Type B pancreatic cell (in vitro differentiated cells): ENCODE results near the gene DSCAML1. TPM values are rescaled to one million over a fixed set of nuclear protein-coding genes. Genes with fewer than 3 reads are reported as not detected.

ENCODE experiments used
- DNase-seq: peaks from one replicate; pipeline ENCODE4 v3.0.0; 2021; ENCODE audit warnings: mixed read lengths; ENCODE audit not compliant: unreplicated experiment; ENCODE audit errors: extremely low spot score
- H3K27ac Mint-ChIP-seq: 2 replicates; pipeline ENCODE4 v1.8.0; 2021; ENCODE audit warnings: mild to moderate bottlenecking, mixed read lengths
- H3K27me3 Mint-ChIP-seq: 2 replicates; pipeline ENCODE4 v1.8.0; 2021; ENCODE audit warnings: mixed read lengths
- H3K36me3 Mint-ChIP-seq: 2 replicates; pipeline ENCODE4 v1.8.0; 2021; ENCODE audit warnings: mixed read lengths
- H3K4me1 Mint-ChIP-seq: one replicate; pipeline ENCODE4 v1.8.0; 2021; ENCODE audit warnings: mixed read lengths; ENCODE audit not compliant: unreplicated experiment
- H3K4me3 Mint-ChIP-seq: 2 replicates; pipeline ENCODE4 v1.8.0; 2021; ENCODE audit warnings: mild to moderate bottlenecking, mixed read lengths
- H3K9me3 Mint-ChIP-seq: 2 replicates; pipeline ENCODE4 v1.8.0; 2021; ENCODE audit warnings: mixed read lengths
- CTCF ChIP-seq: fragments of 200-600 bp; sonication (generic); conservative IDR thresholded peaks from 2 replicates; pipeline ENCODE4 v1.5.0; 2021; ENCODE audit warnings: antibody characterized with exemption, mild to moderate bottlenecking
- total RNA-seq: library from RNA; stranded (reverse); gene quantifications from 2 replicates; pipeline ENCODE4 v1.2.1, GENCODE V29; 2021; ENCODE audit warnings: low replicate concordance

DSCAML1 gene
- total RNA-seq, 1 donor from 2014 or later, result 5.8 TPM

GRCh38 chr11:117752721-117753237 lies 44.2 kb downstream of the DSCAML1 start:
- no peaks in the 10 kb centered on the region for H3K9me3 Mint-ChIP-seq
- H3K27me3 Mint-ChIP-seq, result peaks cover 59% of the 10 kb centered on the region
- no peak for DNase-seq
- no peak overlapping the region for H3K4me3 Mint-ChIP-seq
- H3K36me3 Mint-ChIP-seq, result no peaks in the 10 kb centered on the region
- peaks cover 12% of the 10 kb centered on the region for H3K4me1 Mint-ChIP-seq
- H3K27ac Mint-ChIP-seq, result no peak overlapping the region
- no peak for TF ChIP-seq CTCF

GRCh38 chr11:117752071-117752470 lies 44.9 kb downstream of the DSCAML1 start:
- Mint-ChIP-seq H3K4me3 (no peak overlapping the region), H3K27me3 (peaks cover 61% of the 10 kb centered on the region), H3K36me3 (no peaks in the 10 kb centered on the region), H3K27ac (no peak overlapping the region), H3K4me1 (peaks cover 12% of the 10 kb centered on the region), H3K9me3 (no peaks in the 10 kb centered on the region)
- DNase-seq, result no peak
- TF ChIP-seq CTCF, result no peak

GRCh38 chr11:117750916-117751662 lies 45.9 kb downstream of the DSCAML1 start:
- H3K4me1 Mint-ChIP-seq, result peaks cover 12% of the 10 kb centered on the region
- no peak for DNase-seq
- H3K36me3 Mint-ChIP-seq, result no peaks in the 10 kb centered on the region
- no peak for TF ChIP-seq CTCF
- no peak overlapping the region for H3K27ac Mint-ChIP-seq
- H3K27me3 Mint-ChIP-seq, result peaks cover 54% of the 10 kb centered on the region
- H3K4me3 Mint-ChIP-seq, result no peak overlapping the region
- no peaks in the 10 kb centered on the region for H3K9me3 Mint-ChIP-seq

GRCh38 chr11:117750357-117750756 lies 46.7 kb downstream of the DSCAML1 start:
- Mint-ChIP-seq H3K4me3 (no peak overlapping the region), H3K4me1 (peaks cover 12% of the 10 kb centered on the region), H3K27ac (no peak overlapping the region), H3K9me3 (no peaks in the 10 kb centered on the region), H3K27me3 (peaks cover 46% of the 10 kb centered on the region), H3K36me3 (no peaks in the 10 kb centered on the region)
- TF ChIP-seq CTCF, result no peak
- no peak for DNase-seq

GRCh38 chr11:117749541-117749910 lies 47.5 kb downstream of the DSCAML1 start:
- H3K9me3 Mint-ChIP-seq, result no peaks in the 10 kb centered on the region
- peaks cover 40% of the 10 kb centered on the region for H3K27me3 Mint-ChIP-seq
- H3K27ac Mint-ChIP-seq, result no peak overlapping the region
- TF ChIP-seq CTCF, result no peak
- no peak for DNase-seq
- no peaks in the 10 kb centered on the region for H3K36me3 Mint-ChIP-seq
- H3K4me3 Mint-ChIP-seq, result no peak overlapping the region
- H3K4me1 Mint-ChIP-seq, result peaks cover 17% of the 10 kb centered on the region
